Endothelial cell of coronary artery (primary cell): ENCODE results near the gene TNMD. TPM values are rescaled to one million over a fixed set of nuclear protein-coding genes. Genes with fewer than 3 reads are reported as not detected.

Source experiments
- total RNA-seq: library from RNA; depleted of rRNA; stranded (reverse); fragments of >200 nt; gene quantifications from 2 replicates; pipeline ENCODE4 v1.2.3, GENCODE V29; 2014

TNMD gene
- total RNA-seq = not detected in 2 replicates

GRCh38 chrX:100584611-100585010 is at the start of gene TNMD:
Gene TNMD, plus strand, starts transcription at chrX:100584936. Its CDS starts 83 bp downstream, at chrX:100585019.

GRCh38 chrX:100636321-100636991 is 51.7 kb downstream of the TNMD start, which contains the start of gene TSPAN6:
Gene TSPAN6, minus strand, starts transcription at chrX:100636806. Its CDS starts 112 bp downstream, at chrX:100636694.

GRCh38 chrX:100643956-100644860 is 59.5 kb downstream of the TNMD start, which contains the start of gene SRPX2:
Gene SRPX2, plus strand, starts transcription at chrX:100644199. Its CDS starts 2,124 bp downstream, at chrX:100646323.

Other genes starting within 250 kb of the TNMD start
- 0.47 and 1.2 TPM in 2 replicates for gene PCDH19, start 174.7 kb upstream of the TNMD start, total RNA-seq
- gene TSPAN6, start 51.9 kb downstream of the TNMD start, total RNA-seq = 40.5 and 48.1 TPM in 2 replicates
- 95.5 and 151 TPM in 2 replicates for gene SRPX2, start 59.3 kb downstream of the TNMD start, total RNA-seq
- 14.2 and 17.2 TPM in 2 replicates for gene SYTL4, start 147.2 kb downstream of the TNMD start, total RNA-seq
- 20.0 and 22.7 TPM in 2 replicates for gene CSTF2, start 235.5 kb downstream of the TNMD start, total RNA-seq